Thyroid gland (tissue), 4 donors: ENCODE data around the gene DIP2C. TPM values are rescaled to one million over a fixed set of nuclear protein-coding genes. Genes with fewer than 3 reads are reported as not detected.
A peak's percentile ranks its signal among the peaks of the same experiment; 100 is the strongest.

Source experiments
- DNase-seq, 2 donors: peaks; one replicate each; pipeline ENCODE4 v3.0.0-alpha.2; 2019
- H3K27ac ChIP-seq, 3 donors: fragments of 200-600 bp; sonication (generic); 1 replicate in 2 of 3; 2 replicates in 1 of 3; pipeline ENCODE4 v1.5.1; 2016 to 2019; ENCODE audit warnings: mild to moderate bottlenecking in 1 of 3, moderate library complexity in 1 of 3
- H3K27me3 ChIP-seq: fragments of 200-600 bp; sonication (generic); one replicate; pipeline ENCODE4 v1.5.1; 2019
- H3K36me3 ChIP-seq, 2 donors: fragments of 200-600 bp; sonication (generic); one replicate each; pipeline ENCODE4 v1.5.1; 2016 to 2019
- H3K4me1 ChIP-seq, 2 donors: fragments of 200-600 bp; sonication (generic); one replicate each; pipeline ENCODE4 v1.5.1; 2017 to 2019
- H3K4me3 ChIP-seq, 3 donors: fragments of 200-600 bp; sonication (generic); replicated peaks in 1 of 3; 1 replicate in 2 of 3; 2 replicates in 1 of 3; pipeline ENCODE4 v1.5.1; 2016; ENCODE audit warnings: mild to moderate bottlenecking in 1 of 3
- H3K9me3 ChIP-seq: fragments of 200-600 bp; sonication (generic); one replicate; pipeline ENCODE4 v1.5.1; 2017
- POLR2A ChIP-seq, 2 donors: fragments of 450-650 bp; IDR thresholded peaks; one replicate each; pipeline ENCODE4 v1.6.1; 2017; ENCODE audit warnings: antibody characterized with exemption in 2 of 2, mild to moderate bottlenecking in 2 of 2, moderate library complexity in 1 of 2
- WGBS, 2 donors: methylation state at CpG; one replicate each; pipeline ENCODE4 v1.1.5; 2017; 5-methylcytosine and 5-hydroxymethylcytosine counted together
- intact Hi-C: fragments of 100-400 bp; cut with DNase I; formaldehyde crosslinking; loops from one replicate; pipeline ENCODE4 v1.15.1; 2023
- total RNA-seq, 4 donors: library from RNA; depleted of rRNA; stranded (reverse); fragments of >200 nt; gene quantifications; one replicate each; pipeline ENCODE4 v1.2.3, GENCODE V29; 2016
- TF ChIP-seq, protein P1 (sequence below), 6 experiments: fragments of 200-600 bp in 3 of 6; fragments of 450-650 bp in 3 of 6; sonication (generic) in 3 of 6; IDR thresholded peaks; one replicate each; pipeline ENCODE4 v1.5.1; 2016 to 2019; ENCODE audit warnings: antibody characterized with exemption in 6 of 6, mild to moderate bottlenecking in 2 of 6, inconsistent platforms in 1 of 6, moderate library complexity in 1 of 6

Gene DIP2C
- total RNA-seq, 4 donors from 2014 or later, result 11.4 to 14.6 (median 12.3) TPM

DNA sequence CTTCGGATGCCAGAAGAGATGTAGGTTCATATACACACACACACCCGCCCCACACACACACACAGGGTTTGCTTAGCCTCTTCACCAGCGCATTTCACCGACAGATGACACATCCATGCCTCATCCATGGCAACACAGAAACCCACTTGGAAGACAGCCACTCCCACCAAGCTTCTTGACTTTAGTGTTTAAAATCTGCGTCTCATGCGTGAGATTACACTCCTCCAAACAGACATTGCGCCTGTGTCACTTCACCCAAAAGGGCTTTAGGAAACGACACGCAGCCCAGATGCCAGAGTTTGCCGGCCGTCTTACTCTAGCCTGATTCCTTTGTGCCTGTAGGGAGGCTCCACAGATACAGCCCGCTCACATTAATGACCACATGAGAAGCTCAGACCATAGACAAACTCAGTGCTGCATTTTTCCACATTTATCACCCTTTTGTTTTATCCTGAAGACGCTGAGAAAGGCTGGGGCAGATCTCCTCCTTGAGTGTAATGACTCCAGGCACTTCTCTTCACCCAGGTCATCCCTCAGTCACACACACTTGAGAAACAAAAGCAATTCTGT, 73.8 kb downstream of the DIP2C start:
- no peaks in the 10 kb centered on the region for H3K9me3 ChIP-seq
- peaks cover 43 to 44% of the 10 kb centered on the region in 2 donors for H3K4me1 ChIP-seq
- H3K4me3 ChIP-seq, result no peak overlapping the region
- H3K36me3 ChIP-seq, result no peaks in the 10 kb centered on the region
- intact Hi-C loops, result no loop called here
- WGBS, 2 donors, result 82 to 87% methylated on average over 13 of the region's 13 CpGs
- no peak for DNase-seq
- no peaks in the 10 kb centered on the region for H3K27me3 ChIP-seq
- no peak overlapping the region for H3K27ac ChIP-seq
- TF ChIP-seq POLR2A (IDR thresholded peaks at IDR 0.05), result no peak
- TF ChIP-seq, protein P1, sequence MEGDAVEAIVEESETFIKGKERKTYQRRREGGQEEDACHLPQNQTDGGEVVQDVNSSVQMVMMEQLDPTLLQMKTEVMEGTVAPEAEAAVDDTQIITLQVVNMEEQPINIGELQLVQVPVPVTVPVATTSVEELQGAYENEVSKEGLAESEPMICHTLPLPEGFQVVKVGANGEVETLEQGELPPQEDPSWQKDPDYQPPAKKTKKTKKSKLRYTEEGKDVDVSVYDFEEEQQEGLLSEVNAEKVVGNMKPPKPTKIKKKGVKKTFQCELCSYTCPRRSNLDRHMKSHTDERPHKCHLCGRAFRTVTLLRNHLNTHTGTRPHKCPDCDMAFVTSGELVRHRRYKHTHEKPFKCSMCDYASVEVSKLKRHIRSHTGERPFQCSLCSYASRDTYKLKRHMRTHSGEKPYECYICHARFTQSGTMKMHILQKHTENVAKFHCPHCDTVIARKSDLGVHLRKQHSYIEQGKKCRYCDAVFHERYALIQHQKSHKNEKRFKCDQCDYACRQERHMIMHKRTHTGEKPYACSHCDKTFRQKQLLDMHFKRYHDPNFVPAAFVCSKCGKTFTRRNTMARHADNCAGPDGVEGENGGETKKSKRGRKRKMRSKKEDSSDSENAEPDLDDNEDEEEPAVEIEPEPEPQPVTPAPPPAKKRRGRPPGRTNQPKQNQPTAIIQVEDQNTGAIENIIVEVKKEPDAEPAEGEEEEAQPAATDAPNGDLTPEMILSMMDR (IDR thresholded peaks at IDR 0.05), result no peak

DNA sequence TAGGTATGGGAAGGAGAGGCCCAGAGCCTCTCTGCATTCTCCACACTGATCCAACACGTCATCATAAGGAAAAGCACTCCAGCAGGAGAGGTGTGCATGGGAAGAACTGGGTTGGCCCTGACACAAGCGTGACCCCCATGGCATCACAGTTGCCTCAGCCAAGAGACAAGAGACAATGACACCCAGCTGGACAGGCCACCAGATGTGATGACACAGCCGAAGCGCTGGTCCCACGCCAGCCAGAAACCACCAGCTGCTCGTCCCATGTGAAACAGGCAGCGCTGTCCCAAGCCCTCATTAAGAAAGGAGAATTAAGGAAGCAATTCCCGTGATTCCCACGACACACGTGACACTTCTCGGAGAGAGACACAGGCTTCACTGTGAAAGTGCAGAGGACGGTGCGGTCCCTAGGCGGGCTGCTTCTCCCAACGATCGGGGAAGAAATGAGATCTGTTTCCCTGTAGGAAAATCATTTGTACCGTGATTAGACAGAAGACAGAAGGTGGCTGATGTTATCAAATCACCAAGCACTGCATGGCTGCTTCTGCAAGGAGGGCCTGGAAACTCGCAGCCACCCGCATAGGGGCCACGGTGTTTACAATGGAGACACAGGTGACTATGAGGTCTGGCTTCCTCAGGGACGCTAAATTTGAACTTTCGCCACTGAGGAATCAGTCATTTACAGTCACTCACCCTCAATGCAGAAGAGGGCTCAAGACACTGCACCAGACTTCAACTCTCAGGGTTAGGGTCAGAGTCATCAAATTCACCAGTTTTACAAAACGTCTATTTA, 74.5 kb downstream of the DIP2C start:
- H3K4me1 ChIP-seq, result peaks cover 45% of the 10 kb centered on the region in 2 donors

DNA sequence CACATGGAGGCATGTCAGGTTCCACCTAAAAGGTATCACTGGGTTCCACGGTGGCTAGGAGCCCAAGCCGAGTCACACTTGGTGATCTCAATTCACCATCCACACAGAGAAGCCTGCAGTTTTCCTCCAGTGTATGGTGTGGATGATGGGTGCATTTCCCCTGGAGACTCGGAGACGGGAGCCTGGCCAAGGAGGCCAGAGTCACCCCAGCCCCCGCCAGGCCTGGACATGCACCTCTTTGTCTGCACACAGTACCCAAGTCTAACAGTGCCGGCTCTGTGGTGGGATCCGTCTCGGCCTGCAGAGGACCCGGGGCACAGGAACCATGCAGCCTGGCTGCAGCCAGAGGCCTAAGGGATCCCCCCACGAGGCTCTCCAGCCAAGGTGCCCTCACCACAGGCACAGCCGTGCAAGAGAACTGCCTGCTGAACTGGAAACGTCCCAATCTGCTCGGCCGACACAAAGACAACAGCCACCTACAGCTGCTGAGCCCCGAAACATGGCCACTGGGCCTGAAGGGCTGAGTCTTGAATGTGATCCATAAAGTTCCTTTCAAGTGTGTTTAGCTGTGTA, 75.2 kb downstream of the DIP2C start:
- H3K36me3 ChIP-seq, result no peaks in the 10 kb centered on the region
- intact Hi-C loops, result no loop called here
- peak; percentile 69 to 78 for DNase-seq
- H3K4me3 ChIP-seq, result no peak overlapping the region
- peak overlapping the region; percentile 73 to 84 (median 76) for H3K27ac ChIP-seq
- whole genome bisulfite sequencing, 2 donors, result 62 to 77% methylated on average over 9 to 10 of the region's 15 CpGs
- TF ChIP-seq POLR2A (IDR thresholded peaks at IDR 0.05), result no peak
- TF ChIP-seq, protein P1 (IDR thresholded peaks at IDR 0.05), result no peak
- no peaks in the 10 kb centered on the region for H3K9me3 ChIP-seq
- H3K4me1 ChIP-seq, result peaks cover 49 to 50% of the 10 kb centered on the region in 2 donors
- no peaks in the 10 kb centered on the region for H3K27me3 ChIP-seq

More for the DNA sequence above, 74.5 kb downstream of the DIP2C start:
- Histone ChIP-seq H3K4me3 (no peak overlapping the region), H3K27ac (peak overlapping the region; percentile 73 to 84 (median 76)), H3K9me3 (no peaks in the 10 kb centered on the region), H3K36me3 (no peaks in the 10 kb centered on the region), H3K27me3 (no peaks in the 10 kb centered on the region)
- 77 to 78% methylated on average over 23 of the region's 23 CpGs for WGBS, 2 donors
- no peak for TF ChIP-seq POLR2A (IDR thresholded peaks at IDR 0.05)
- TF ChIP-seq, protein P1 (IDR thresholded peaks at IDR 0.05), result no peak
- intact Hi-C loops, result no loop called here
- DNase-seq, result peak in 1 of 2 donors; percentile 23

DNA sequence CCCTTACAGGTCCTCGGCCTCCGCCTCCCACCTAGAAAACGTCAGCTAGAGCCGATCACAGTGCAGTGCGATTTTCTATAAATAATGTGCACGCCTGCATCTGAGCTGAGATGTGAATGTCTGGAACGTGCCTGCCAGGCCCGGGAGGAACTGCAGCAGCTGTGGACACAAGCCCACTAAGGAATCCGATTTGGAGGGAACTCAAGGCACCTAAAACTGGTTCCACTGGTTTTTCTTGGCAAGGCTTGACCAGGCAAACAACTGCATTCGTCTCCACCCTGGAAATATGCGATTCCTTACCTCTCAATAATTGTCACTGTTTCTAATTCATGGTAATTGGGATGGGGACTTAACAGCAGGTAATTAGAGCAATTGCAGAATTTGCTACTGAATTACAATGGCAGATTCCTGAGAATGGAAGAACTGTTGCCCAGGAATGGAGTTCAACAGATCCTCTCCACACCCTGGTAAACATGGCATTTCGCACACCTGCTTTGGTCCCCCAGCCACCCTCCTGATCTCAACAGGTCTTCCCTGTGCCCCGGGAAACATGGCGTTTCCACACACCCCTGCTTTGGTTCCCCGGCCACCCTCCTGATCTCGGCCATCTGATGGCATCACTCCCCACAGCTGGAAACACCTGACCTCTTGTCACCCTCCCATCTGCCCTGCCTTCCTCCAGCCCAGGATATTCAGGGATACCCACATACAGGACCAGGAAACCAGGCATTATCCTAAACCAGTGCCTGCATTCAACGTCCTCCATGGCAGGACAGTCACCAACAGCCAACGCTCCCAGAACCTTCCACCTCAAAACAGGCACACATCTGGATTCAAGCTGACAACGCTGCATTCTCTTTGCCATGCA, 76.0 kb downstream of the DIP2C start:
- Histone ChIP-seq H3K27me3 (no peaks in the 10 kb centered on the region), H3K27ac (peak overlapping the region; percentile 73 to 84 (median 76)), H3K4me3 (no peak overlapping the region), H3K9me3 (no peaks in the 10 kb centered on the region), H3K4me1 (peaks cover 48 to 50% of the 10 kb centered on the region in 2 donors), H3K36me3 (no peaks in the 10 kb centered on the region)
- DNase-seq, result peak; percentile 88 to 90
- 47% methylated on average over 19 of the region's 19 CpGs for WGBS, 2 donors
- TF ChIP-seq, protein P1 (IDR thresholded peaks at IDR 0.05), result no peak
- TF ChIP-seq POLR2A (IDR thresholded peaks at IDR 0.05), result peak in 1 of 2 donors; percentile 10
- intact Hi-C loops, result no loop called here
